K562 (cell line): ENCODE measurements around the gene C19orf85. TPM values are rescaled to one million over a fixed set of nuclear protein-coding genes. Genes with fewer than 3 reads are reported as not detected.

Experiments used
- CBFB ChIP-seq: sonication (generic); formaldehyde crosslinking; IDR thresholded peaks from 2 replicates; pipeline ENCODE4 v1.4.0; 2020; ENCODE audit warnings: mild to moderate bottlenecking, missing genetic modification reagents
- CC2D1A ChIP-seq: fragments of 450-650 bp; IDR thresholded peaks from 2 replicates; pipeline ENCODE4 v1.6.1; 2017; ENCODE audit warnings: mild to moderate bottlenecking
- DPF2 ChIP-seq: fragments of 450-650 bp; IDR thresholded peaks from 2 replicates; pipeline ENCODE4 v1.6.1; 2016
- EP400 ChIP-seq: fragments of 450-650 bp; IDR thresholded peaks from 2 replicates; pipeline ENCODE4 v1.6.1; 2017; ENCODE audit warnings: antibody characterized with exemption, mild to moderate bottlenecking, moderate library complexity
- GABPB2 ChIP-seq: fragments of 250-450 bp; sonication (Bioruptor Pico); conservative IDR thresholded peaks from 2 replicates; pipeline ENCODE4 v1.5.1; 2021; ENCODE audit warnings: mild to moderate bottlenecking
- HNRNPLL ChIP-seq: fragments of 200-400 bp; formaldehyde crosslinking; IDR thresholded peaks from 2 replicates; pipeline ENCODE4 v1.6.1; 2017; ENCODE audit warnings: low read length, low read depth, mild to moderate bottlenecking; ENCODE audit not compliant: poor library complexity, severe bottlenecking
- MTF1 ChIP-seq: fragments of 250-450 bp; sonication (Bioruptor Pico); IDR thresholded peaks from 2 replicates; pipeline ENCODE4 v1.9.0; 2021; ENCODE audit warnings: moderate library complexity, mild to moderate bottlenecking, inconsistent platforms, borderline replicate concordance
- NCOA6 ChIP-seq: fragments of 450-650 bp; IDR thresholded peaks from 2 replicates; pipeline ENCODE4 v1.6.1; 2017; ENCODE audit warnings: mild to moderate bottlenecking
- NR4A1 ChIP-seq, 2 experiments: fragments of 250-450 bp in 1 of 2; fragments of 450-650 bp in 1 of 2; sonication (Bioruptor Pico) in 1 of 2; IDR thresholded peaks; 2 replicates each; pipeline versions ENCODE4 v1.4.0 to v1.6.1; 2016 to 2020; ENCODE audit warnings: mild to moderate bottlenecking in 2 of 2, missing compliant biosample characterization in 1 of 2, missing genetic modification characterization in 1 of 2, moderate library complexity in 1 of 2
- POLR2AphosphoS2 ChIP-seq: IDR thresholded peaks from 2 replicates; pipeline ENCODE4 v1.6.1; 2012; ENCODE audit warnings: low read length, improper control_type of control experiment
- PPARD ChIP-seq: fragments of 250-450 bp; sonication (Bioruptor Pico); IDR thresholded peaks from 2 replicates; pipeline ENCODE4 v1.8.0; 2022; ENCODE audit warnings: inconsistent platforms, mild to moderate bottlenecking, moderate library complexity
- SIN3B ChIP-seq: fragments of 450-650 bp; IDR thresholded peaks from 2 replicates; pipeline ENCODE4 v1.6.1; 2017; ENCODE audit warnings: low read depth, mild to moderate bottlenecking, moderate library complexity
- SMC3 ChIP-seq: conservative IDR thresholded peaks from 2 replicates; pipeline ENCODE4 v1.6.1; 2011; ENCODE audit warnings: low read depth, low read length, improper control_type of control experiment; ENCODE audit not compliant: insufficient read depth
- SRSF3 ChIP-seq: fragments of 200-400 bp; formaldehyde crosslinking; IDR thresholded peaks from 2 replicates; pipeline ENCODE4 v1.6.1; 2016; ENCODE audit warnings: mild to moderate bottlenecking, low read length, moderate library complexity; ENCODE audit not compliant: insufficient read depth
- TFAM ChIP-seq: fragments of 250-450 bp; sonication (Bioruptor Pico); conservative IDR thresholded peaks from 2 replicates; pipeline ENCODE4 v1.5.0; 2021; ENCODE audit warnings: mild to moderate bottlenecking, moderate library complexity
- TOE1 ChIP-seq, 2 experiments: fragments of 450-650 bp in 1 of 2; sonication (generic) in 1 of 2; formaldehyde crosslinking in 1 of 2; IDR thresholded peaks; 2 replicates each; pipeline versions ENCODE4 v1.7.1 to v1.8.0; 2016 to 2022; ENCODE audit warnings: borderline replicate concordance in 2 of 2, mild to moderate bottlenecking in 2 of 2, antibody characterized with exemption in 1 of 2, inconsistent platforms in 1 of 2, low read depth in 1 of 2, missing genetic modification reagents in 1 of 2, moderate library complexity in 1 of 2
- ZNF431 ChIP-seq: sonication (generic); formaldehyde crosslinking; IDR thresholded peaks from 2 replicates; pipeline ENCODE4 v1.8.0; 2022; ENCODE audit warnings: mild to moderate bottlenecking, missing genetic modification reagents
- polyA plus RNA-seq, 8 experiments: library from polyadenylated mRNA; depleted of rRNA in 4 of 8; stranded (reverse) in 5 of 8; unstranded in 3 of 8; fragments of >200 nt; fragmentation: Nextera tagmentation in 2 of 8; fragmentation: Illumina TruSeq in 1 of 8; extraction: Ambion mirVana in 2 of 8; extraction: Trizol in 1 of 8; gene quantifications; 2 replicates each; pipeline versions ENCODE4 v1.2.1 to v1.2.3, GENCODE V29; 2011 to 2014; ENCODE audit warnings: inconsistent platforms in 1 of 8, missing spikeins in 1 of 8
- total RNA-seq, 7 experiments: library from RNA; depleted of rRNA in 6 of 7; stranded (reverse); fragments of >200 nt in 6 of 7; fragmentation: Illumina TruSeq in 2 of 7; extraction: Trizol in 2 of 7; gene quantifications; 2 replicates each; pipeline versions ENCODE4 v1.2.1 to v1.2.3, GENCODE V29; 2011 to 2021; ENCODE audit warnings: low replicate concordance in 1 of 7
- TF ChIP-seq, protein P1 (sequence below): sonication (generic); formaldehyde crosslinking; IDR thresholded peaks from 2 replicates; pipeline ENCODE4 v1.8.0; 2023; ENCODE audit warnings: missing genetic modification reagents, mild to moderate bottlenecking, borderline replicate concordance
- TF ChIP-seq, protein P2 (sequence below): fragments of 250-450 bp; sonication (Bioruptor Pico); IDR thresholded peaks from 2 replicates; pipeline ENCODE4 v1.5.0; 2020; ENCODE audit warnings: mild to moderate bottlenecking

Gene C19orf85
- total and polyA plus RNA-seq, 9 of the 15 experiments (the other 6 are each of a cell fraction or from before 2014, with no cell fraction given): not detected

DNA sequence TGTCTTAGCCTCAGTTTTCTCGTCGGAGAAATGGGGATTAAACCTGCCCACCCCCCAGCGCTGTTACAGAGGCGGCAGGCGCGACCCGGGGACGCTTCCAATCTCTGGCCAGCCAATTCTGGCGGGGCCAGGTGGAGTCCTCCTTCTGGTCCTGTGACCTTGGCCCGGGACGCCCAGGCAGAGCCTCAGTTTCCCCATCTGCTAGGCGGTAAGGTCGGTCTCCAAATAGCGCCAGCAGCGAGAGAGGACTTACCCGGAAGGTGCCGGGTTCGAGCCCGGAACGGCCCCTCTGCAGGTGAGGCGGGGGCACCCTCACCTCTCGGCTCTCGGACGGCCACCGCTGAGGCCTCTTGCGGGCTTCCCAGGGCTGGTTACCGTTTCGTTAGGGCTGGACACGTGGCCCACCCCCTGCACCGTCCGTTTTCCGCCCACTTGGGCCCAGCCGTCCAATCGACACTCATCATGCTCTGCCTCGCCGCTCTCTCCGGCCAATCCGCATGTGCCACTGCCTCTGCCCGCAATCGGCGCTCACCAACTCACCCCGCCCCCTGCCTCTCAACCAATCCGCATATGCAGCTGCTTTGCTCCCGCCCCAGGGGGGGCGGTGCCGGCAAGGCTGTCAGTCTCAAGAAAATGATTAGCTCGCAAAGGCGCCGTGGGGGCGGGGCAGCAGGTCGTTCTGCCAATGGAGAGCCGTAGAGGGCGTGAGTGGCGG lies 3.1 kb downstream of the C19orf85 start, which contains the start of gene ISOC2 (continued):
- TF ChIP-seq, protein P1, sequence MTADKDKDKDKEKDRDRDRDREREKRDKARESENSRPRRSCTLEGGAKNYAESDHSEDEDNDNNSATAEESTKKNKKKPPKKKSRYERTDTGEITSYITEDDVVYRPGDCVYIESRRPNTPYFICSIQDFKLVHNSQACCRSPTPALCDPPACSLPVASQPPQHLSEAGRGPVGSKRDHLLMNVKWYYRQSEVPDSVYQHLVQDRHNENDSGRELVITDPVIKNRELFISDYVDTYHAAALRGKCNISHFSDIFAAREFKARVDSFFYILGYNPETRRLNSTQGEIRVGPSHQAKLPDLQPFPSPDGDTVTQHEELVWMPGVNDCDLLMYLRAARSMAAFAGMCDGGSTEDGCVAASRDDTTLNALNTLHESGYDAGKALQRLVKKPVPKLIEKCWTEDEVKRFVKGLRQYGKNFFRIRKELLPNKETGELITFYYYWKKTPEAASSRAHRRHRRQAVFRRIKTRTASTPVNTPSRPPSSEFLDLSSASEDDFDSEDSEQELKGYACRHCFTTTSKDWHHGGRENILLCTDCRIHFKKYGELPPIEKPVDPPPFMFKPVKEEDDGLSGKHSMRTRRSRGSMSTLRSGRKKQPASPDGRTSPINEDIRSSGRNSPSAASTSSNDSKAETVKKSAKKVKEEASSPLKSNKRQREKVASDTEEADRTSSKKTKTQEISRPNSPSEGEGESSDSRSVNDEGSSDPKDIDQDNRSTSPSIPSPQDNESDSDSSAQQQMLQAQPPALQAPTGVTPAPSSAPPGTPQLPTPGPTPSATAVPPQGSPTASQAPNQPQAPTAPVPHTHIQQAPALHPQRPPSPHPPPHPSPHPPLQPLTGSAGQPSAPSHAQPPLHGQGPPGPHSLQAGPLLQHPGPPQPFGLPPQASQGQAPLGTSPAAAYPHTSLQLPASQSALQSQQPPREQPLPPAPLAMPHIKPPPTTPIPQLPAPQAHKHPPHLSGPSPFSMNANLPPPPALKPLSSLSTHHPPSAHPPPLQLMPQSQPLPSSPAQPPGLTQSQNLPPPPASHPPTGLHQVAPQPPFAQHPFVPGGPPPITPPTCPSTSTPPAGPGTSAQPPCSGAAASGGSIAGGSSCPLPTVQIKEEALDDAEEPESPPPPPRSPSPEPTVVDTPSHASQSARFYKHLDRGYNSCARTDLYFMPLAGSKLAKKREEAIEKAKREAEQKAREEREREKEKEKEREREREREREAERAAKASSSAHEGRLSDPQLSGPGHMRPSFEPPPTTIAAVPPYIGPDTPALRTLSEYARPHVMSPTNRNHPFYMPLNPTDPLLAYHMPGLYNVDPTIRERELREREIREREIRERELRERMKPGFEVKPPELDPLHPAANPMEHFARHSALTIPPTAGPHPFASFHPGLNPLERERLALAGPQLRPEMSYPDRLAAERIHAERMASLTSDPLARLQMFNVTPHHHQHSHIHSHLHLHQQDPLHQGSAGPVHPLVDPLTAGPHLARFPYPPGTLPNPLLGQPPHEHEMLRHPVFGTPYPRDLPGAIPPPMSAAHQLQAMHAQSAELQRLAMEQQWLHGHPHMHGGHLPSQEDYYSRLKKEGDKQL (CRISPR knock-in tag): no peak
- no peak for TF ChIP-seq NCOA6
- TF ChIP-seq SIN3B: peak; percentile 76
- TF ChIP-seq CC2D1A: peak; percentile 76; the same call in 1 of the 2 replicates
- no peak for TF ChIP-seq TFAM
- peak; percentile 34; the same call in 1 of the 2 replicates for TF ChIP-seq NR4A1 (CRISPR knock-in tag; IDR thresholded peaks at IDR 0.05)
- TF ChIP-seq NR4A1 (tag; IDR thresholded peaks at IDR 0.05): 0 out of 2 replicates have a peak, but pooled peaks have one; percentile 41
- TF ChIP-seq EP400: peak; percentile 98
- TF ChIP-seq GABPB2: no peak
- TF ChIP-seq MTF1: no peak
- no peak for TF ChIP-seq POLR2AphosphoS2
- TF ChIP-seq ZNF431: no peak
- TF ChIP-seq TOE1 (IDR thresholded peaks at IDR 0.05; ENCODE audit: borderline replicate concordance): peak; percentile 77
- TF ChIP-seq TOE1 (CRISPR knock-in tag; IDR thresholded peaks at IDR 0.05; ENCODE audit: borderline replicate concordance, low read depth): no peak
- no peak for TF ChIP-seq PPARD (CRISPR knock-in tag)
- 0 out of 2 replicates have a peak, but pooled peaks have one; percentile 92 for TF ChIP-seq SRSF3
- peak; percentile 37; the same call in 1 of the 2 replicates for TF ChIP-seq DPF2
- TF ChIP-seq CBFB (CRISPR knock-in tag): peak; percentile 72; the same call in 1 of the 2 replicates
- TF ChIP-seq HNRNPLL: peak; percentile 95
- TF ChIP-seq SMC3: no peak
- TF ChIP-seq, protein P2, sequence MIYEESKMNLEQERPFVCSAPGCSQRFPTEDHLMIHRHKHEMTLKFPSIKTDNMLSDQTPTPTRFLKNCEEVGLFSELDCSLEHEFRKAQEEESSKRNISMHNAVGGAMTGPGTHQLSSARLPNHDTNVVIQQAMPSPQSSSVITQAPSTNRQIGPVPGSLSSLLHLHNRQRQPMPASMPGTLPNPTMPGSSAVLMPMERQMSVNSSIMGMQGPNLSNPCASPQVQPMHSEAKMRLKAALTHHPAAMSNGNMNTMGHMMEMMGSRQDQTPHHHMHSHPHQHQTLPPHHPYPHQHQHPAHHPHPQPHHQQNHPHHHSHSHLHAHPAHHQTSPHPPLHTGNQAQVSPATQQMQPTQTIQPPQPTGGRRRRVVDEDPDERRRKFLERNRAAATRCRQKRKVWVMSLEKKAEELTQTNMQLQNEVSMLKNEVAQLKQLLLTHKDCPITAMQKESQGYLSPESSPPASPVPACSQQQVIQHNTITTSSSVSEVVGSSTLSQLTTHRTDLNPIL (CRISPR knock-in tag): 0 out of 2 replicates have a peak, but pooled peaks have one; percentile 48
